ENCODE results near the gene SNUPN. TPM values are rescaled to one million over a fixed set of nuclear protein-coding genes. Genes with fewer than 3 reads are reported as not detected.
"Not testable (repeated sequence)": the region's sequence is repeated elsewhere in the genome, so short reads cannot be mapped to it uniquely, and the experiment has no call there.

Gene SNUPN
- total and polyA plus RNA-seq, 10 donors: 16.8 to 26.3 (median 22.1) TPM

GRCh38 chr15:75584121-75584520 lies 41.4 kb downstream of the SNUPN start:
- WGBS, 5 donors: 63 to 85% (median 76%) methylated on average over 4 of the region's 4 CpGs
- no peak overlapping the region for H3K4me3 ChIP-seq
- peaks cover 0 to 12% (median 0%) of the 10 kb centered on the region in 6 donors for H3K36me3 ChIP-seq
- DNase-seq: no peak
- H3K9me3 ChIP-seq: no peaks in the 10 kb centered on the region
- no peaks in the 10 kb centered on the region for H3K27me3 ChIP-seq (replicated peaks in 1 of 7)
- H3K4me1 ChIP-seq: peaks cover 0 to 10% (median 7%) of the 10 kb centered on the region in 6 donors
- intact Hi-C loops (cut with DNase I; ENCODE audit: low total_unique reads): no loop called here
- TF ChIP-seq POLR2AphosphoS5 (IDR thresholded peaks at IDR 0.05) (no peak), POLR2A (IDR thresholded peaks at IDR 0.05) (no peak), CTCF (IDR thresholded peaks at IDR 0.05 in 8 of 11, conservative IDR thresholded peaks at IDR 0.05 in 3 of 11) (no peak)
- H3K27ac ChIP-seq: no peak overlapping the region

GRCh38 chr15:75583701-75584100 lies 41.8 kb downstream of the SNUPN start:
- H3K9me3 ChIP-seq: no peaks in the 10 kb centered on the region
- no peak for DNase-seq
- peaks cover 0 to 12% (median 0%) of the 10 kb centered on the region in 6 donors for H3K36me3 ChIP-seq
- H3K4me1 ChIP-seq: peaks cover 0 to 10% (median 7%) of the 10 kb centered on the region in 6 donors
- no peak overlapping the region for H3K4me3 ChIP-seq
- TF ChIP-seq POLR2AphosphoS5 (IDR thresholded peaks at IDR 0.05) (no peak), POLR2A (IDR thresholded peaks at IDR 0.05) (no peak), CTCF (IDR thresholded peaks at IDR 0.05 in 8 of 11, conservative IDR thresholded peaks at IDR 0.05 in 3 of 11) (no peak)
- no peaks in the 10 kb centered on the region for H3K27me3 ChIP-seq (replicated peaks in 1 of 7)
- H3K27ac ChIP-seq: no peak overlapping the region
- intact Hi-C loops (cut with DNase I; ENCODE audit: low total_unique reads): no loop called here
- 71 to 97% (median 88%) methylated on average over 5 of the region's 5 CpGs for WGBS, 5 donors

GRCh38 chr15:75582943-75583342 lies 42.6 kb downstream of the SNUPN start:
- H3K36me3 ChIP-seq; intact Hi-C loops (cut with DNase I; ENCODE audit: low total_unique reads): not testable (repeated sequence)
- WGBS, 5 donors: 95 to 98% (median 96%) methylated on average over 5 of the region's 5 CpGs

GRCh38 chr15:75578948-75579920 lies 46.3 kb downstream of the SNUPN start, which contains the start of gene PTPN9:
PTPN9 (minus strand) TSS chr15:75579315; CDS start chr15:75578776, 539 bp downstream.
- H3K4me3 ChIP-seq: peak within 1 kb of the TSS; percentile 67 to 99 (median 84)
- peak in 9 of 11 experiments; percentile 5 to 72 (median 63) for TF ChIP-seq CTCF (IDR thresholded peaks at IDR 0.05 in 8 of 11, conservative IDR thresholded peaks at IDR 0.05 in 3 of 11)
- peak; percentile 28 to 68 (median 66) for TF ChIP-seq POLR2AphosphoS5 (IDR thresholded peaks at IDR 0.05)
- TF ChIP-seq POLR2A (IDR thresholded peaks at IDR 0.05): no peak
- 1 to 2% (median 1%) methylated on average over 65 to 75 of the region's 78 CpGs for WGBS, 5 donors
- peaks cover 0 to 7% (median 0%) of the 10 kb centered on the region in 6 donors for H3K36me3 ChIP-seq
- intact Hi-C loops (cut with DNase I; ENCODE audit: low total_unique reads): no loop called here
- no peaks in the 10 kb centered on the region for H3K27me3 ChIP-seq (replicated peaks in 1 of 7)
- H3K9me3 ChIP-seq: no peaks in the 10 kb centered on the region
- DNase-seq: peak; percentile 94
- peak within 1 kb of the TSS; percentile 79 to 94 (median 88) for H3K27ac ChIP-seq
- peaks cover 8 to 40% (median 26%) of the 10 kb centered on the region in 6 donors for H3K4me1 ChIP-seq

More at GRCh38 chr15:75582943-75583342, 42.6 kb downstream of the SNUPN start:
- DNase-seq; H3K27ac ChIP-seq; H3K4me3 ChIP-seq; H3K9me3 ChIP-seq; H3K27me3 ChIP-seq (replicated peaks in 1 of 7): not testable (repeated sequence)
- H3K4me1 ChIP-seq: peaks cover 0 to 15% (median 8%) of the 10 kb centered on the region in 6 donors
